ENCODE measurements around the gene OR8B4.
A peak's percentile ranks its signal among the peaks of the same experiment; 100 is the strongest.
"Not testable (repeated sequence)": the region's sequence is repeated elsewhere in the genome, so short reads cannot be mapped to it uniquely, and the experiment has no call there.

The OR8B4 gene

GRCh38 chr11:124405581-124405980 is 19.1 kb downstream of the OR8B4 start:
- no peak overlapping the region for H3K4me2 ChIP-seq (ENCODE audit: low read length)
- no peak overlapping the region for H2BK5ac ChIP-seq (ENCODE audit: low read length)
- H2AK5ac ChIP-seq (ENCODE audit: low read length): no peak overlapping the region
- no peaks in the 10 kb centered on the region for H3K4me1 ChIP-seq (ENCODE audit: control insufficient read depth, low read depth, low read length)
- no CpG with 5 or more reads among the region's 2 CpGs for WGBS (ENCODE audit: extremely low coverage, insufficient coverage, low lambda C conversion rate)
- no peak overlapping the region for H3K4me3 ChIP-seq (ENCODE audit: low read length)
- H4K5ac ChIP-seq (ENCODE audit: low read length): no peak overlapping the region
- H3K23ac ChIP-seq (ENCODE audit: low read length): no peak overlapping the region
- DNase-seq: no peak
- no peak overlapping the region for H3K9ac ChIP-seq (ENCODE audit: low read length)
- H4K8ac ChIP-seq (ENCODE audit: low read depth, low read length): no peak overlapping the region
- no peak overlapping the region for H3K18ac ChIP-seq (ENCODE audit: low read length)
- no peaks in the 10 kb centered on the region for H3K36me3 ChIP-seq (ENCODE audit: control insufficient read depth, insufficient read depth, low read length)
- no peak overlapping the region for H3K27ac ChIP-seq (ENCODE audit: low read depth, low read length)
- no peaks in the 10 kb centered on the region for H3K79me2 ChIP-seq (ENCODE audit: control insufficient read depth, insufficient read depth, low read length)
- H3K4ac ChIP-seq (ENCODE audit: low read depth, low read length): no peak overlapping the region
- no peak overlapping the region for H3K56ac ChIP-seq (ENCODE audit: low read length)
- H2BK120ac ChIP-seq (ENCODE audit: low read depth, low read length): no peak overlapping the region
- no peaks in the 10 kb centered on the region for H3K79me1 ChIP-seq (ENCODE audit: low read length)
- no peaks in the 10 kb centered on the region for H3K27me3 ChIP-seq (ENCODE audit: insufficient read depth, low read length, poor library complexity)
- no peak overlapping the region for H2BK15ac ChIP-seq (replicated peaks; ENCODE audit: low read depth)

GRCh38 chr11:124403186-124403585 is 21.5 kb downstream of the OR8B4 start:
- H2BK120ac ChIP-seq (ENCODE audit: low read depth, low read length); H2BK15ac ChIP-seq (replicated peaks; ENCODE audit: low read depth); H3K4me2 ChIP-seq (ENCODE audit: low read length): not testable (repeated sequence)

GRCh38 chr11:124402326-124402922 is 22.2 kb downstream of the OR8B4 start:
- Histone ChIP-seq H3K4me3 (ENCODE audit: low read length) (no peak overlapping the region), H3K36me3 (ENCODE audit: control insufficient read depth, insufficient read depth, low read length) (no peaks in the 10 kb centered on the region), H4K5ac (ENCODE audit: low read length) (no peak overlapping the region), H3K4ac (ENCODE audit: low read depth, low read length) (no peak overlapping the region), H2BK5ac (ENCODE audit: low read length) (no peak overlapping the region), H3K56ac (ENCODE audit: low read length) (no peak overlapping the region), H3K9ac (ENCODE audit: low read length) (no peak overlapping the region), H3K79me2 (ENCODE audit: control insufficient read depth, insufficient read depth, low read length) (no peaks in the 10 kb centered on the region), H4K8ac (ENCODE audit: low read depth, low read length) (no peak overlapping the region), H3K79me1 (ENCODE audit: low read length) (no peaks in the 10 kb centered on the region), H2BK15ac (replicated peaks; ENCODE audit: low read depth) (no peak overlapping the region), H2BK120ac (ENCODE audit: low read depth, low read length) (no peak overlapping the region), H2AK5ac (ENCODE audit: low read length) (no peak overlapping the region), H3K23ac (ENCODE audit: low read length) (no peak overlapping the region), H3K27ac (ENCODE audit: low read depth, low read length) (no peak overlapping the region), H3K18ac (ENCODE audit: low read length) (no peak overlapping the region), H3K4me1 (ENCODE audit: control insufficient read depth, low read depth, low read length) (no peaks in the 10 kb centered on the region), H3K27me3 (ENCODE audit: insufficient read depth, low read length, poor library complexity) (no peaks in the 10 kb centered on the region), H3K4me2 (ENCODE audit: low read length) (no peak overlapping the region)
- DNase-seq: peak; percentile 85
- no CpG with 5 or more reads among the region's 8 CpGs for WGBS (ENCODE audit: extremely low coverage, insufficient coverage, low lambda C conversion rate)

More at GRCh38 chr11:124403186-124403585, 21.5 kb downstream of the OR8B4 start:
- H3K4me3 ChIP-seq (ENCODE audit: low read length); H3K18ac ChIP-seq (ENCODE audit: low read length); H2AK5ac ChIP-seq (ENCODE audit: low read length); H3K36me3 ChIP-seq (ENCODE audit: control insufficient read depth, insufficient read depth, low read length); H3K56ac ChIP-seq (ENCODE audit: low read length); H3K27ac ChIP-seq (ENCODE audit: low read depth, low read length); H3K9ac ChIP-seq (ENCODE audit: low read length); H2BK5ac ChIP-seq (ENCODE audit: low read length); H3K23ac ChIP-seq (ENCODE audit: low read length); H3K79me1 ChIP-seq (ENCODE audit: low read length); H4K8ac ChIP-seq (ENCODE audit: low read depth, low read length); DNase-seq; H4K5ac ChIP-seq (ENCODE audit: low read length); H3K4ac ChIP-seq (ENCODE audit: low read depth, low read length); H3K79me2 ChIP-seq (ENCODE audit: control insufficient read depth, insufficient read depth, low read length); H3K27me3 ChIP-seq (ENCODE audit: insufficient read depth, low read length, poor library complexity); H3K4me1 ChIP-seq (ENCODE audit: control insufficient read depth, low read depth, low read length): not testable (repeated sequence)
- WGBS (ENCODE audit: extremely low coverage, insufficient coverage, low lambda C conversion rate): no CpG with 5 or more reads among the region's 27 CpGs

GRCh38 chr11:124398924-124399323 is 25.7 kb downstream of the OR8B4 start, which contains the start of gene OR8B3:
Gene OR8B3 (minus strand): TSS chr11:124399024. CDS start chr11:124397351, 1,673 bp downstream.
- Histone ChIP-seq H3K27ac (ENCODE audit: low read depth, low read length) (no peak within 1 kb of the TSS), H3K56ac (ENCODE audit: low read length) (no peak within 1 kb of the TSS), H3K79me1 (ENCODE audit: low read length) (no peaks in the 10 kb centered on the region), H2BK5ac (ENCODE audit: low read length) (no peak within 1 kb of the TSS), H3K4ac (ENCODE audit: low read depth, low read length) (no peak within 1 kb of the TSS), H3K23ac (ENCODE audit: low read length) (no peak within 1 kb of the TSS), H3K18ac (ENCODE audit: low read length) (no peak within 1 kb of the TSS), H2AK5ac (ENCODE audit: low read length) (no peak within 1 kb of the TSS), H4K5ac (ENCODE audit: low read length) (no peak within 1 kb of the TSS), H3K79me2 (ENCODE audit: control insufficient read depth, insufficient read depth, low read length) (no peaks in the 10 kb centered on the region), H3K4me3 (ENCODE audit: low read length) (no peak within 1 kb of the TSS), H3K4me2 (ENCODE audit: low read length) (no peak within 1 kb of the TSS), H2BK120ac (ENCODE audit: low read depth, low read length) (no peak within 1 kb of the TSS), H3K9ac (ENCODE audit: low read length) (no peak within 1 kb of the TSS), H2BK15ac (replicated peaks; ENCODE audit: low read depth) (no peak within 1 kb of the TSS), H3K36me3 (ENCODE audit: control insufficient read depth, insufficient read depth, low read length) (no peaks in the 10 kb centered on the region), H4K8ac (ENCODE audit: low read depth, low read length) (no peak within 1 kb of the TSS), H3K4me1 (ENCODE audit: control insufficient read depth, low read depth, low read length) (no peaks in the 10 kb centered on the region), H3K27me3 (ENCODE audit: insufficient read depth, low read length, poor library complexity) (no peaks in the 10 kb centered on the region)
- no peak for DNase-seq

- not testable (repeated sequence) for H2AK5ac ChIP-seq (ENCODE audit: low read length); H3K18ac ChIP-seq (ENCODE audit: low read length); H3K4me1 ChIP-seq (ENCODE audit: control insufficient read depth, low read depth, low read length); H3K4me2 ChIP-seq (ENCODE audit: low read length); H3K56ac ChIP-seq (ENCODE audit: low read length); H3K27me3 ChIP-seq (ENCODE audit: insufficient read depth, low read length, poor library complexity); DNase-seq; H3K36me3 ChIP-seq (ENCODE audit: control insufficient read depth, insufficient read depth, low read length); H4K8ac ChIP-seq (ENCODE audit: low read depth, low read length); H2BK120ac ChIP-seq (ENCODE audit: low read depth, low read length); H3K79me2 ChIP-seq (ENCODE audit: control insufficient read depth, insufficient read depth, low read length); H3K4ac ChIP-seq (ENCODE audit: low read depth, low read length); H4K5ac ChIP-seq (ENCODE audit: low read length); H3K27ac ChIP-seq (ENCODE audit: low read depth, low read length); H3K23ac ChIP-seq (ENCODE audit: low read length); H3K4me3 ChIP-seq (ENCODE audit: low read length); H3K79me1 ChIP-seq (ENCODE audit: low read length); H2BK15ac ChIP-seq (replicated peaks; ENCODE audit: low read depth); H3K9ac ChIP-seq (ENCODE audit: low read length); H2BK5ac ChIP-seq (ENCODE audit: low read length)
- no CpG with 5 or more reads among the region's 4 CpGs for WGBS (ENCODE audit: extremely low coverage, insufficient coverage, low lambda C conversion rate)
Measured at GRCh38 chr11:124396847-124397246, 27.8 kb downstream of the OR8B4 start.

- Histone ChIP-seq H2BK5ac (ENCODE audit: low read length) (no peak overlapping the region), H2AK5ac (ENCODE audit: low read length) (no peak overlapping the region), H2BK120ac (ENCODE audit: low read depth, low read length) (no peak overlapping the region), H2BK15ac (replicated peaks; ENCODE audit: low read depth) (no peak overlapping the region), H3K23ac (ENCODE audit: low read length) (no peak overlapping the region), H3K9ac (ENCODE audit: low read length) (no peak overlapping the region), H3K18ac (ENCODE audit: low read length) (no peak overlapping the region), H3K27me3 (ENCODE audit: insufficient read depth, low read length, poor library complexity) (no peaks in the 10 kb centered on the region), H3K36me3 (ENCODE audit: control insufficient read depth, insufficient read depth, low read length) (no peaks in the 10 kb centered on the region), H3K56ac (ENCODE audit: low read length) (no peak overlapping the region), H3K4me1 (ENCODE audit: control insufficient read depth, low read depth, low read length) (no peaks in the 10 kb centered on the region), H4K8ac (ENCODE audit: low read depth, low read length) (no peak overlapping the region), H3K27ac (ENCODE audit: low read depth, low read length) (no peak overlapping the region), H4K5ac (ENCODE audit: low read length) (no peak overlapping the region), H3K79me1 (ENCODE audit: low read length) (no peaks in the 10 kb centered on the region), H3K4me2 (ENCODE audit: low read length) (no peak overlapping the region), H3K4me3 (ENCODE audit: low read length) (no peak overlapping the region), H3K79me2 (ENCODE audit: control insufficient read depth, insufficient read depth, low read length) (no peaks in the 10 kb centered on the region), H3K4ac (ENCODE audit: low read depth, low read length) (no peak overlapping the region)
- peak; percentile 25 for DNase-seq
- no CpG with 5 or more reads among the region's 3 CpGs for WGBS (ENCODE audit: extremely low coverage, insufficient coverage, low lambda C conversion rate)
Measured at GRCh38 chr11:124394408-124394807, 30.3 kb downstream of the OR8B4 start.
